T-cell (primary cell): ENCODE results near the gene SLC46A3. TPM values are rescaled to one million over a fixed set of nuclear protein-coding genes. Genes with fewer than 3 reads are reported as not detected.
A peak's percentile ranks its signal among the peaks of the same experiment; 100 is the strongest.

ENCODE experiments used
- ATAC-seq, 4 experiments: fragments of 200-7000 bp in 3 of 4; fragments of 150-1000 bp in 1 of 4; cut with Tn5 transposase; replicated peaks in 1 of 4; 1 replicate in 3 of 4; 2 replicates in 1 of 4; pipeline ENCODE4 v1.10.0; 2021; ENCODE audit warnings: moderate library complexity in 3 of 4, mild to moderate bottlenecking in 2 of 4, moderate number of reproducible peaks in 1 of 4
- CTCF ChIA-PET, 2 donors: fragments of 300-600 bp; sonication (Branson Sonifier 250); formaldehyde crosslinking; loops; one replicate each; lab custom pipeline; 2022; ENCODE audit warnings: antibody characterized with exemption in 2 of 2; lab: Charles Lee
- POLR2A ChIA-PET, 2 donors: fragments of 300-600 bp; sonication (Branson Sonifier 250); formaldehyde crosslinking; loops; one replicate each; lab custom pipeline; 2022; ENCODE audit warnings: antibody characterized with exemption in 2 of 2; lab: Charles Lee
- DNase-seq, 35 experiments: peaks; one replicate each; pipeline versions ENCODE4 v3.0.0 to v3.0.0-alpha.2; 2013 to 2023
- H3K27ac ChIP-seq: one replicate; pipeline ENCODE4 v1.5.1; 2013; ENCODE audit warnings: low read length
- H3K27me3 ChIP-seq, 2 experiments: replicated peaks in 1 of 2; 1 replicate in 1 of 2; 2 replicates in 1 of 2; pipeline versions ENCODE4 v1.6.1 to v1.7.0; 2013; ENCODE audit warnings: low read length in 1 of 2, mixed read lengths in 1 of 2; ENCODE audit not compliant: control insufficient read depth in 2 of 2, insufficient read depth in 2 of 2; ENCODE audit errors: extremely low read depth in 1 of 2
- H3K36me3 ChIP-seq, 2 donors: 1 replicate in 1 of 2; 2 replicates in 1 of 2; pipeline versions ENCODE4 v1.6.1 to v1.7.0; 2013; ENCODE audit warnings: low read length in 1 of 2; ENCODE audit not compliant: control insufficient read depth in 2 of 2, insufficient read depth in 1 of 2; ENCODE audit errors: extremely low read depth in 1 of 2
- H3K4me1 ChIP-seq, 2 experiments: 1 replicate in 1 of 2; 2 replicates in 1 of 2; pipeline versions ENCODE4 v1.6.1 to v1.7.0; 2013; ENCODE audit warnings: low read length in 2 of 2, mixed read lengths in 1 of 2; ENCODE audit not compliant: insufficient read depth in 2 of 2, control insufficient read depth in 1 of 2; ENCODE audit errors: extremely low read depth in 1 of 2
- H3K4me3 ChIP-seq, 2 donors: 1 replicate in 1 of 2; 2 replicates in 1 of 2; pipeline versions ENCODE4 v1.5.1 to v1.7.0; 2013; ENCODE audit warnings: mild to moderate bottlenecking in 2 of 2, low read length in 1 of 2, moderate library complexity in 1 of 2; ENCODE audit not compliant: control insufficient read depth in 1 of 2; ENCODE audit errors: extremely low read depth in 1 of 2
- H3K9me3 ChIP-seq: 2 replicates; pipeline ENCODE4 v1.7.0; 2013
- H3K27ac Mint-ChIP-seq, 2 donors: one replicate each; pipeline ENCODE4 v1.8.0; 2020 to 2021; ENCODE audit warnings: mild to moderate bottlenecking in 2 of 2, mixed read lengths in 2 of 2
- H3K27me3 Mint-ChIP-seq, 2 donors: one replicate each; pipeline ENCODE4 v1.8.0; 2021 to 2022; ENCODE audit warnings: mixed read lengths in 2 of 2
- H3K36me3 Mint-ChIP-seq: one replicate; pipeline ENCODE4 v1.8.0; 2021; ENCODE audit warnings: mixed read lengths
- H3K4me1 Mint-ChIP-seq, 3 donors: one replicate each; pipeline ENCODE4 v1.8.0; 2020 to 2022; ENCODE audit warnings: mixed read lengths in 3 of 3, mild to moderate bottlenecking in 1 of 3
- H3K4me3 Mint-ChIP-seq, 3 donors: one replicate each; pipeline ENCODE4 v1.8.0; 2020 to 2022; ENCODE audit warnings: mild to moderate bottlenecking in 3 of 3, mixed read lengths in 3 of 3, moderate library complexity in 3 of 3
- H3K9me3 Mint-ChIP-seq, 3 donors: one replicate each; pipeline ENCODE4 v1.8.0; 2020 to 2022; ENCODE audit warnings: mixed read lengths in 3 of 3
- WGBS: methylation state at CpG from one replicate; pipeline ENCODE4 v1.1.5; 2013; ENCODE audit warnings: missing lambda C conversion rate; ENCODE audit not compliant: insufficient coverage; 5-methylcytosine and 5-hydroxymethylcytosine counted together
- total RNA-seq, 35 experiments: library from RNA in 6 of 35; stranded (reverse) in 6 of 35; fragments of 120-200 nt in 1 of 35; gene quantifications; one replicate each; pipeline versions ENCODE4 v1.2.1 to v1.2.4 and lab custom pipeline; 2013 to 2026

SLC46A3 gene
- total RNA-seq, 5 donors from 2014 or later (not counting 1 experiment from before 2014, with no cell fraction given) = 12.1 to 20.7 (median 18.2) TPM

- Mint-ChIP-seq H3K27me3 (peaks cover 20 to 21% of the 10 kb centered on the region in 2 donors), H3K9me3 (no peaks in the 10 kb centered on the region), H3K4me1 (no peaks in the 10 kb centered on the region), H3K4me3 (no peak overlapping the region), H3K36me3 (no peaks in the 10 kb centered on the region), H3K27ac (no peak overlapping the region)
- Histone ChIP-seq H3K36me3 (no peaks in the 10 kb centered on the region), H3K4me1 (no peaks in the 10 kb centered on the region), H3K4me3 (no peak overlapping the region), H3K9me3 (no peaks in the 10 kb centered on the region), H3K27ac (no peak overlapping the region), H3K27me3 (peaks cover 0 to 6% of the 10 kb centered on the region in 2 experiments)
- WGBS = 100% methylated on average over 1 of the region's 2 CpGs
- DNase-seq (no peak), ATAC-seq (no peak)
- CTCF ChIA-PET = no interaction called here
- POLR2A ChIA-PET = no interaction called here
Observed at GRCh38 chr13:28728642-28729041, 9.9 kb upstream of the SLC46A3 start.

- Histone ChIP-seq H3K36me3 (no peaks in the 10 kb centered on the region), H3K4me1 (no peaks in the 10 kb centered on the region), H3K4me3 (no peak overlapping the region), H3K9me3 (no peaks in the 10 kb centered on the region), H3K27ac (no peak overlapping the region), H3K27me3 (no peaks in the 10 kb centered on the region)
- ChIA-PET POLR2A (no interaction called here), CTCF (no interaction called here)
- H3K9me3 Mint-ChIP-seq = no peaks in the 10 kb centered on the region
- DNase-seq (no peak), ATAC-seq (no peak)
- H3K4me1 Mint-ChIP-seq = peaks cover 0 to under 1% (median 0%) of the 10 kb centered on the region in 3 donors
- H3K4me3 Mint-ChIP-seq = no peak overlapping the region
- peaks cover 9 to 15% of the 10 kb centered on the region in 2 donors for H3K27me3 Mint-ChIP-seq
- 83% methylated on average over 3 of the region's 3 CpGs for WGBS
- H3K36me3 Mint-ChIP-seq = no peaks in the 10 kb centered on the region
- no peak overlapping the region for H3K27ac Mint-ChIP-seq
Observed at GRCh38 chr13:28725046-28725610, 6.4 kb upstream of the SLC46A3 start.

GRCh38 chr13:28723806-28724205 lies 5.0 kb upstream of the SLC46A3 start:
- H3K9me3 Mint-ChIP-seq = no peaks in the 10 kb centered on the region
- no peak for DNase-seq
- no peak overlapping the region for H3K4me3 ChIP-seq

GRCh38 chr13:28719227-28720055 lies 671 bp upstream of the SLC46A3 start:
- Histone ChIP-seq H3K4me1 (peaks cover 8 to 18% of the 10 kb centered on the region in 2 experiments), H3K9me3 (no peaks in the 10 kb centered on the region), H3K27ac (peak overlapping the region; percentile 72), H3K4me3 (peak overlapping the region; percentile 94 to 95), H3K36me3 (peaks cover 0 to 5% of the 10 kb centered on the region in 2 donors), H3K27me3 (no peaks in the 10 kb centered on the region)
- ChIA-PET POLR2A (no interaction called here), CTCF (interaction anchor here (0.5 to 1.4 kb wide), 3 partner anchors 27 to 728 kb away, joined by 3 to 4 read pairs (median 3); no protein-coding TSS in a partner anchor)
- 52% methylated on average over 9 of the region's 15 CpGs for WGBS
- ATAC-seq = peak in 1 of 4 experiments; percentile 0
- Mint-ChIP-seq H3K9me3 (no peaks in the 10 kb centered on the region), H3K27me3 (no peaks in the 10 kb centered on the region), H3K36me3 (peaks cover 4% of the 10 kb centered on the region), H3K27ac (peak overlapping the region; percentile 85 to 98), H3K4me3 (peak overlapping the region; percentile 91 to 98 (median 97)), H3K4me1 (peaks cover 39 to 43% (median 40%) of the 10 kb centered on the region in 3 donors)
- peak in 3 of 35 experiments; percentile 2 to 12 (median 3) for DNase-seq

More at GRCh38 chr13:28723806-28724205, 5.0 kb upstream of the SLC46A3 start:
- ChIA-PET CTCF (no interaction called here), POLR2A (no interaction called here)
- peaks cover 8 to 10% (median 9%) of the 10 kb centered on the region in 3 donors for H3K4me1 Mint-ChIP-seq
- Histone ChIP-seq H3K9me3 (no peaks in the 10 kb centered on the region), H3K36me3 (no peaks in the 10 kb centered on the region), H3K27ac (no peak overlapping the region), H3K4me1 (peaks cover 5 to 6% of the 10 kb centered on the region in 2 experiments), H3K27me3 (no peaks in the 10 kb centered on the region)
- H3K4me3 Mint-ChIP-seq = no peak overlapping the region
- no peak overlapping the region for H3K27ac Mint-ChIP-seq
- peaks cover 9 to 15% of the 10 kb centered on the region in 2 donors for H3K27me3 Mint-ChIP-seq
- WGBS = 92% methylated on average over 20 of the region's 22 CpGs
- H3K36me3 Mint-ChIP-seq = no peaks in the 10 kb centered on the region
- ATAC-seq = no peak

- H3K36me3 Mint-ChIP-seq = peaks cover 9% of the 10 kb centered on the region
- H3K4me1 ChIP-seq = peaks cover 8 to 18% of the 10 kb centered on the region in 2 experiments
- no peaks in the 10 kb centered on the region for H3K27me3 ChIP-seq
- peaks cover 39 to 43% (median 40%) of the 10 kb centered on the region in 3 donors for H3K4me1 Mint-ChIP-seq
- no peaks in the 10 kb centered on the region for H3K9me3 ChIP-seq
- no peak for DNase-seq
- POLR2A ChIA-PET = interaction anchor here in 1 of 2 donors (0.6 to 1.3 kb wide), 3 partner anchors 58 to 1098 kb away, joined by 3 read pairs; partner anchors contain the start of gene LNX2
- H3K27me3 Mint-ChIP-seq = no peaks in the 10 kb centered on the region
- H3K4me3 ChIP-seq = peak overlapping the region; percentile 94 to 95
- peaks cover 0 to 5% of the 10 kb centered on the region in 2 donors for H3K36me3 ChIP-seq
- CTCF ChIA-PET = interaction anchor here in 1 of 2 donors (1.0 kb wide), 1 partner anchor 59 kb away, joined by 5 read pairs; the partner anchor contains the start of gene POMP
- H3K4me3 Mint-ChIP-seq = peak overlapping the region; percentile 91 to 98 (median 97)
- peak overlapping the region; percentile 85 for H3K27ac ChIP-seq
- H3K27ac Mint-ChIP-seq = peak overlapping the region; percentile 85 to 98
- H3K9me3 Mint-ChIP-seq = no peaks in the 10 kb centered on the region
- ATAC-seq = peak in 1 of 4 experiments; percentile 0
- 0% methylated on average over 4 of the region's 10 CpGs for WGBS
Observed at GRCh38 chr13:28718196-28718542, 601 bp downstream of the SLC46A3 start.

- Mint-ChIP-seq H3K4me3 (peak overlapping the region; percentile 91 to 98 (median 97)), H3K27me3 (no peaks in the 10 kb centered on the region), H3K36me3 (peaks cover 17% of the 10 kb centered on the region), H3K9me3 (no peaks in the 10 kb centered on the region), H3K4me1 (peaks cover 39 to 43% (median 40%) of the 10 kb centered on the region in 3 donors), H3K27ac (peak overlapping the region; percentile 12 to 16)
- H3K36me3 ChIP-seq = peaks cover 0 to 5% of the 10 kb centered on the region in 2 donors
- H3K4me1 ChIP-seq = peaks cover 8 to 18% of the 10 kb centered on the region in 2 experiments
- POLR2A ChIA-PET = interaction anchor here in 1 of 2 donors (1.0 to 1.3 kb wide), 3 partner anchors 12 to 1097 kb away, joined by 3 to 6 read pairs (median 3); partner anchors contain the start of gene LNX2
- CTCF ChIA-PET = interaction anchor here (0.6 to 0.7 kb wide), 2 partner anchors 9 to 426 kb away, joined by 3 to 4 read pairs; no protein-coding TSS in a partner anchor
- no peaks in the 10 kb centered on the region for H3K9me3 ChIP-seq
- DNase-seq (no peak), ATAC-seq (no peak)
- H3K4me3 ChIP-seq = no peak overlapping the region
- H3K27ac ChIP-seq = no peak overlapping the region
- no peaks in the 10 kb centered on the region for H3K27me3 ChIP-seq
- WGBS = 100% methylated on average over 1 of the region's 3 CpGs
Observed at GRCh38 chr13:28717170-28717569, 1.6 kb downstream of the SLC46A3 start.
